NB4 (cell line): ENCODE measurements around the gene MUC13.

Experiments
- DNase-seq: peaks from one replicate; pipeline ENCODE4 v3.0.0; 2010; ENCODE audit warnings: low read depth
- H3K4me3 ChIP-seq: one replicate; pipeline ENCODE4 v1.5.1; 2011; ENCODE audit warnings: mild to moderate bottlenecking, low read depth, low read length, moderate library complexity
- MYC ChIP-seq: IDR thresholded peaks from 2 replicates; pipeline ENCODE4 v1.6.1; 2011; ENCODE audit warnings: low read depth, low read length
- POLR2A ChIP-seq: IDR thresholded peaks from 2 replicates; pipeline ENCODE4 v1.6.1; 2011; ENCODE audit warnings: mild to moderate bottlenecking; ENCODE audit not compliant: insufficient read length; ENCODE audit errors: extremely low read depth
- TF ChIP-seq, protein P1 (sequence below): IDR thresholded peaks from one replicate; pipeline ENCODE4 v1.5.1; 2012; ENCODE audit warnings: low read depth, low read length
- TF ChIP-seq, protein P2 (sequence below): IDR thresholded peaks from 2 replicates; pipeline ENCODE4 v1.6.1; 2011; ENCODE audit warnings: low read depth, low read length

Gene MUC13

DNA sequence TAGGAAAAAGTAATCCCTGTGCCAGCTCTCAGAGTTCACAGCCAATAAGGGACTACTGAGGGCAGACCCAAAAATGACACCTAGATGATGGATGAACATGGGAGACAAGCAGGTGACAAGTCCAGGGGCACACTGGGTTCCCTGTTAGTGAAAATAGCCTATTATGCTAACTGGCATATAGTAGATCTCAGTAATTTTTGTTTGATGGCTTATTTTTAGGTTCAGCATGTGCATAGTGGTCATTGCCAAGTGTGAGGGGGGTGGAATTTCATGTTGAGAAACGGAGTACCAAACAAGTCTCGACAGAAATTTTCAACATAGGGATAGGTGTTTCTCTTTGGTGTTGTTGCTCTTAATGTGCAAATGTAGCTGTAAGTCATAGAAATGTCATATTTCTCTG, 41.0 kb downstream of the MUC13 start:
- TF ChIP-seq, protein P1, sequence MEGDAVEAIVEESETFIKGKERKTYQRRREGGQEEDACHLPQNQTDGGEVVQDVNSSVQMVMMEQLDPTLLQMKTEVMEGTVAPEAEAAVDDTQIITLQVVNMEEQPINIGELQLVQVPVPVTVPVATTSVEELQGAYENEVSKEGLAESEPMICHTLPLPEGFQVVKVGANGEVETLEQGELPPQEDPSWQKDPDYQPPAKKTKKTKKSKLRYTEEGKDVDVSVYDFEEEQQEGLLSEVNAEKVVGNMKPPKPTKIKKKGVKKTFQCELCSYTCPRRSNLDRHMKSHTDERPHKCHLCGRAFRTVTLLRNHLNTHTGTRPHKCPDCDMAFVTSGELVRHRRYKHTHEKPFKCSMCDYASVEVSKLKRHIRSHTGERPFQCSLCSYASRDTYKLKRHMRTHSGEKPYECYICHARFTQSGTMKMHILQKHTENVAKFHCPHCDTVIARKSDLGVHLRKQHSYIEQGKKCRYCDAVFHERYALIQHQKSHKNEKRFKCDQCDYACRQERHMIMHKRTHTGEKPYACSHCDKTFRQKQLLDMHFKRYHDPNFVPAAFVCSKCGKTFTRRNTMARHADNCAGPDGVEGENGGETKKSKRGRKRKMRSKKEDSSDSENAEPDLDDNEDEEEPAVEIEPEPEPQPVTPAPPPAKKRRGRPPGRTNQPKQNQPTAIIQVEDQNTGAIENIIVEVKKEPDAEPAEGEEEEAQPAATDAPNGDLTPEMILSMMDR = no peak
- TF ChIP-seq, protein P2, sequence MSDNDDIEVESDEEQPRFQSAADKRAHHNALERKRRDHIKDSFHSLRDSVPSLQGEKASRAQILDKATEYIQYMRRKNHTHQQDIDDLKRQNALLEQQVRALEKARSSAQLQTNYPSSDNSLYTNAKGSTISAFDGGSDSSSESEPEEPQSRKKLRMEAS = no peak
- no peak for TF ChIP-seq MYC
- no peak for TF ChIP-seq POLR2A
- no peak for DNase-seq

DNA sequence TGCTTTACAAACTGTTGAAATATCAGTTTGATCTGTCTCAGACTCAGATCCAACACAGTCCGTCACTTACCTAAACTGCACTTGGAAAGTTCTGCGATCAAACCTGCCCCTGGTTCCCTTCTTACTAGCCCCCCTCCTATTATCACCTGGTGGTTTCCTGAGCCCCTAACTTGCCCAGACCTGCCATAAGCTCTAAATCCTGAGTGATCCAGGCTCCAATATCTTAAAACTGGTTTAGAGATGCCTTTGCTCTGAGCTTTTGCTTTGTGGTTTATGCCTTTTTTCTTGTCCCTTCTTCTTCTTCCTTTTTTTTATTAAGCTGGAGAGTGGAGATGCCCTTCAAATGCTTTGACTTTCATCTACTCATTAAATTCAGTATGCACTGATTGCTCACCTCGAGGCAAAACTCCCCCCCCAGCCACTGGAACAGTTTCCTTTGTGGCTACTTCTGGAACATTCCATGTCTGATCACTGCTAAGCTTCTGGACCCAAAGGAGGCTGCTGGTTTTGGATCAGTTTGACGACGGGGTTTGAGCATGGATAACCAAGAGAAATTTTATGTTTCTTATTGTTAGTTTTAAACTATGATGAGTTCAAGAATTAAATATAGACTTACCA, 43.9 kb downstream of the MUC13 start:
- no peak overlapping the region for H3K4me3 ChIP-seq
- no peak for DNase-seq
- TF ChIP-seq MYC (no peak), POLR2A (no peak)
- TF ChIP-seq, protein P1 = no peak
- TF ChIP-seq, protein P2 = no peak

More for the DNA sequence above, 41.0 kb downstream of the MUC13 start:
- H3K4me3 ChIP-seq = no peak overlapping the region

DNA sequence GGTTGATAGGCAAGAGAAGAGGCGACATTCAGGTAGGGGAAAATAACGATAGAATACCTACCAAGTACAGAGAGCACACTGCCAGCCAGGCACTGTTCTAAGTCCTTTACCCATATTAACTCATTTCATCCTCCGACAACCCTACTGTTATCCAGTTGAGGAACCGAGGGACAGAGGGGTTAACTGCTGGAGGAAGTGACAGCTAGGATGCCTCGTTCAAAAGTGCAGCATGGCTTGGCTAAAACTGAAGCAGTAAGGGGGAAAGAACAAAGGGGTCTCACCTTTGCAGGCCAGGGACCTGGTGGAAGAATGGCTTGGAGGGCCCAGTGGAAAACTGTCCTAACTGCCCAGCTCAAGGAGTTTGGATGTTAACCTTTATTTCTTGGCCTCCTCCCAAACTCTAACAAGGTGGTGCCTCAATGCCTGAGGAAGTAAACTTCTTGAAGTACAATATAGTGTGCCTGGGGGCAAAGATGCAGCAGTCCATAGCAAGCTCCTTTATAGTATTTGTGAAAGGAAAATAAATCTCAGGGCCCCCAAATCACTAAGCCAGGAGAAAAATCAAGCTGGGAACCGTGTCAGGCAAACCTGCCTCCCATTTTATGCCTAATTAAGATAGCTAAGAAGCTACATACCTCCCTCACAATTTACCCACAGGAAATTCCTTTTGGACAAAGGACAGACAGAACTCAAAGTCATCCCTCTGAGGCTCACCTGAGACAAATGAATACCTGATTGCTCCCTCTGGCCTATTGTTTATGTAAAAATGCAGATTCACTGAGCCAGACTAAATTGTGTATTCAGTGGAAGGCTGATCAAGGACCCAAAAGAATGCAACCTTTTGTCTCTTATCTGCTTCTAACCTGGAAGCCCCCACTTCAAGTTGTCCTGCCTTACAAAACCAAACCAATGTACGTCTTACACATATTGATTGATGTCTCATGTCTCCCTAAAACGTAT, 45.8 kb downstream of the MUC13 start:
- no peak overlapping the region for H3K4me3 ChIP-seq
- no peak for TF ChIP-seq MYC
- no peak for TF ChIP-seq POLR2A
- TF ChIP-seq, protein P1 = no peak
- TF ChIP-seq, protein P2 = no peak
- no peak for DNase-seq

DNA sequence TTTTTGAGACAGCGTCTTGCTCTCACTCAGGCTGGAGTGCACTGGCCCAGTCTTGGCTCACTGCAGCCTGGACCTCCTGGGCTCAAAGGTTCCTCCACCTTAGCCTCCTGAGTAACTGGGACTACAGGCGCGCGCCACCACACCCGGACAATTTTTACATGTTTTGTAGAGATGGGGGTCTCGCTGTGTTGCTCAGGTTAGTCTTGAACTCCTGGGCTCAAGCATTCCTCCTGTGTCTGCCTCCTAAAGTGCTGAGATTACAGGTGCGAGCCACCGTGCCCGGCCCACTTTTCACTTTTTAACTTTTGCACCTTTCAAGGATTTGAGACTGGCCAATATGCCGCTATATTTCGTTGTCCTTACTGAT, 46.6 kb downstream of the MUC13 start:
- no peak for DNase-seq
- no peak overlapping the region for H3K4me3 ChIP-seq
- TF ChIP-seq, protein P2 = no peak
- TF ChIP-seq MYC (no peak), POLR2A (no peak)
- TF ChIP-seq, protein P1 = no peak

DNA sequence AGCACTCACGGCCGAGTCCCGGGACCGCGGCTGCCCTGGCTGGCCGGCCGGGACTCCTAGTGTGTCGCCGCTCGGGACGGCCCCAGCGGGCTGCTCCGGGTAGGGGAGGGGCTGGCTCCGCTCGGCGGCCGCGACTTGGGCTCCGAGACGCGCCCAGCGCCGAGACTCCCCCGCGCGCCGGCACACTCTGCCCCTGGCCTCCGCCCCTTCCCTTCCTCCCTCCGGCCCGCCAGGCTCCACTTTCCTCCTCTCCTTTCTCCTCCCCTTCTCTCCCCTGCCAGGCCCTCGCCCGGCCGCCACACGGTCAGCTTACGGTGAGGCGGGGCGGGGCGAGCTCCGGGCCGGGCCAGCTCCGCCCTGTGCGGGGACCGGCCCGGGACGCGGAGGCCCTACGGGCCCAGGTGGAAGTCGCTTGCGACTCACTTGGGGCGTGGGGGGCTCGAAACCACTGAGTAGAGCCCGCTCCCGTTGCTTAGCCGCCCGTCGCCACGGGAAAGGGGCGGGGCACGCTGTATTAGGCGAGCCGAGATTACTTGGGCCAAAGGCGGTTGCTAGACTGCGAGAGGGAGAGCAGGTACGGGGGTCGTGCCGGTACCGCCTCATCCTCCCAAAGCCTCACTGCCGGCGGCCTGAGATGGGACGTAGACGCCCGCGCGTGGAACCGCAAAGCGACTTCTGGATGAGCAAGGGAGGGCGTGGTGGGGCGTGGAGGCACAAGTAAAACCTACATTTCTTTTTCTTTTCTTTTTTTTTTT, 47.2 kb downstream of the MUC13 start, which contains the start of gene ITGB5:
Gene ITGB5, minus strand, starts transcription at position 189 of the 755 bp plus-strand sequence. CDS start 365 bp downstream, outside the sequence.
- TF ChIP-seq, protein P2 = no peak
- no peak for TF ChIP-seq MYC
- TF ChIP-seq, protein P1 = no peak
- no peak for TF ChIP-seq POLR2A
- peak; percentile 22 for DNase-seq
- H3K4me3 ChIP-seq = no peak within 1 kb of the TSS
